KMS-11 (cell line): ENCODE measurements around the gene NUTM2F.
"Not testable (repeated sequence)": the region's sequence is repeated elsewhere in the genome, so short reads cannot be mapped to it uniquely, and the experiment has no call there.

Source experiments
- H2AFZ ChIP-seq: fragments of 200-600 bp; sonication (generic); 2 replicates; pipeline ENCODE4 v1.6.1; 2016; ENCODE audit warnings: antibody characterized with exemption, mixed run types, low read depth
- H3K27ac ChIP-seq: fragments of 200-600 bp; sonication (generic); 2 replicates; pipeline ENCODE4 v1.6.1; 2016; ENCODE audit warnings: mild to moderate bottlenecking, mixed run types
- H3K27me3 ChIP-seq: fragments of 200-600 bp; sonication (generic); 2 replicates; pipeline ENCODE4 v1.6.1; 2017; ENCODE audit warnings: mild to moderate bottlenecking, low read depth, mixed run types, moderate library complexity; ENCODE audit not compliant: insufficient read depth
- H3K36me3 ChIP-seq: fragments of 200-600 bp; sonication (generic); 2 replicates; pipeline ENCODE4 v1.6.1; 2017; ENCODE audit warnings: mild to moderate bottlenecking, mixed run types; ENCODE audit not compliant: insufficient read depth
- H3K4me1 ChIP-seq: fragments of 200-600 bp; sonication (generic); 2 replicates; pipeline ENCODE4 v1.6.1; 2016; ENCODE audit warnings: mild to moderate bottlenecking, low read depth, mixed run types; ENCODE audit not compliant: poor library complexity, severe bottlenecking
- H3K4me2 ChIP-seq: fragments of 200-600 bp; sonication (generic); 2 replicates; pipeline ENCODE4 v1.7.0; 2016; ENCODE audit warnings: mild to moderate bottlenecking, mixed run types
- H3K4me3 ChIP-seq: fragments of 200-600 bp; sonication (generic); IDR thresholded peaks from 2 replicates; pipeline ENCODE4 v1.6.1; 2017; ENCODE audit warnings: low read depth, low read length, mixed read lengths; ENCODE audit not compliant: insufficient read depth
- H3K79me2 ChIP-seq: fragments of 200-600 bp; sonication (generic); 2 replicates; pipeline ENCODE4 v1.6.1; 2016; ENCODE audit warnings: low read depth, mixed run types; ENCODE audit not compliant: insufficient read depth
- H3K9ac ChIP-seq: fragments of 200-600 bp; sonication (generic); 2 replicates; pipeline ENCODE4 v1.6.1; 2016; ENCODE audit warnings: mild to moderate bottlenecking, mixed run types
- H4K20me1 ChIP-seq: fragments of 200-600 bp; sonication (generic); 2 replicates; pipeline ENCODE4 v1.6.1; 2016; ENCODE audit warnings: mild to moderate bottlenecking, mixed run types; ENCODE audit not compliant: insufficient read depth

Gene NUTM2F

GRCh38 chr9:94347451-94347850 is 19.0 kb upstream of the NUTM2F start:
- not testable (repeated sequence) for H3K9ac ChIP-seq, H3K79me2 ChIP-seq, H3K4me3 ChIP-seq, H3K27ac ChIP-seq, H3K4me2 ChIP-seq, H4K20me1 ChIP-seq, H3K4me1 ChIP-seq, H3K36me3 ChIP-seq, H3K27me3 ChIP-seq, H2AFZ ChIP-seq

DNA sequence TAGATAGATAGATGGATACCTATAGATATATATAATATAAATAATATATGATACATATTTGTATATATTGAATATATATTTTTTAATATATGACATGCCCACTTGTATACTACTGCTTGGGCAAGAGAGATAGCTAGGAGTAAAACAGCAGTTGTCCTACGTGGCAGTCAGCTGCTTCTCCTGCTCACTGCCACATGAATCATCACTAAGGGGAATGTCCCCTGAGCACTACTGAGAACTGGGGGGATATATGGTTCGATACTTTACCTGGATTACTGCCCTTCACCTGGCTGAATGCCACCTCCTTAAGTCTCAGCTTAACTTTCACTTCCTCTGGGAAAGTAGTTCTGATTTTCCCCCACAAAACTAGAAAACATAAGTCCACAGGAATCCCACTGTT is 13.3 kb upstream of the NUTM2F start:
- not testable (repeated sequence) for H3K36me3 ChIP-seq, H3K27ac ChIP-seq, H3K4me3 ChIP-seq, H4K20me1 ChIP-seq, H3K27me3 ChIP-seq, H2AFZ ChIP-seq, H3K4me1 ChIP-seq, H3K79me2 ChIP-seq, H3K9ac ChIP-seq, H3K4me2 ChIP-seq

- H4K20me1 ChIP-seq, H3K4me1 ChIP-seq: not testable (repeated sequence)
Measured at GRCh38 chr9:94340750-94341149, 12.3 kb upstream of the NUTM2F start.

GRCh38 chr9:94339657-94340056 is 11.2 kb upstream of the NUTM2F start:
- H3K4me2 ChIP-seq, H2AFZ ChIP-seq, H3K9ac ChIP-seq, H3K4me3 ChIP-seq, H3K36me3 ChIP-seq, H4K20me1 ChIP-seq, H3K27ac ChIP-seq, H3K27me3 ChIP-seq, H3K79me2 ChIP-seq, H3K4me1 ChIP-seq: not testable (repeated sequence)

More at GRCh38 chr9:94340750-94341149, 12.3 kb upstream of the NUTM2F start:
- not testable (repeated sequence) for H3K79me2 ChIP-seq, H3K36me3 ChIP-seq, H3K27ac ChIP-seq, H3K4me3 ChIP-seq, H3K27me3 ChIP-seq, H3K4me2 ChIP-seq, H2AFZ ChIP-seq, H3K9ac ChIP-seq

- H3K27ac ChIP-seq, H3K27me3 ChIP-seq, H3K36me3 ChIP-seq, H3K79me2 ChIP-seq, H3K4me1 ChIP-seq, H4K20me1 ChIP-seq, H3K9ac ChIP-seq, H2AFZ ChIP-seq, H3K4me3 ChIP-seq, H3K4me2 ChIP-seq: not testable (repeated sequence)
Measured at GRCh38 chr9:94338723-94339122, 10.3 kb upstream of the NUTM2F start.

GRCh38 chr9:94336445-94336844 is 8.0 kb upstream of the NUTM2F start:
- not testable (repeated sequence) for H2AFZ ChIP-seq, H3K4me3 ChIP-seq, H3K4me1 ChIP-seq, H3K79me2 ChIP-seq, H4K20me1 ChIP-seq, H3K36me3 ChIP-seq, H3K9ac ChIP-seq, H3K4me2 ChIP-seq, H3K27ac ChIP-seq, H3K27me3 ChIP-seq

DNA sequence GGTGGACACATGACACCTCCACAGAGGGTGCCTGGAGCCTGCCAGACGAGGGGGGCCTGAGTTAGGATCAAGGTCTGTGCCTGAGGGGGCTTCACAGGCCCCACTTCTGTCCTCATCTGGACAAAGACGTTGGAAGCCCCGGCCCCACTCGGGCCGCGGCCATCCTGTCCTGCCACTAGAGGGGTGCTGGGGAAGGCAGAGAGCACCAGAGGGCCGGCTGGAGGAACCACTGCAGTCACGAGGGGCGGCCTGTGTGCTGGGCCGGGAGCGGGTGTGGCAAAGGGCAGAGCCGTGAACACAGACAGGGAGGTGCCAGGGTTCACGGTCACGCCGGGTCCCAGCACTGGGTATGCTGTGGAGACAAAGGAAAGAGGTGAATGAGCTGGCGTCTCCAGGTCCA is 2.9 kb downstream of the NUTM2F start:
- not testable (repeated sequence) for H3K36me3 ChIP-seq, H3K27ac ChIP-seq, H3K27me3 ChIP-seq, H3K4me2 ChIP-seq, H3K4me3 ChIP-seq, H3K9ac ChIP-seq, H3K4me1 ChIP-seq, H4K20me1 ChIP-seq, H2AFZ ChIP-seq, H3K79me2 ChIP-seq

- H3K79me2 ChIP-seq, H3K27me3 ChIP-seq, H3K9ac ChIP-seq: not testable (repeated sequence)
Measured at GRCh38 chr9:94323153-94323798, 5.2 kb downstream of the NUTM2F start.

GRCh38 chr9:94322342-94322940 is 6.0 kb downstream of the NUTM2F start:
- H3K4me3 ChIP-seq, H2AFZ ChIP-seq, H3K9ac ChIP-seq, H3K36me3 ChIP-seq, H3K27ac ChIP-seq, H4K20me1 ChIP-seq, H3K4me2 ChIP-seq, H3K79me2 ChIP-seq, H3K27me3 ChIP-seq, H3K4me1 ChIP-seq: not testable (repeated sequence)

More at GRCh38 chr9:94323153-94323798, 5.2 kb downstream of the NUTM2F start:
- not testable (repeated sequence) for H3K4me3 ChIP-seq, H3K4me2 ChIP-seq, H2AFZ ChIP-seq, H3K27ac ChIP-seq, H3K36me3 ChIP-seq, H4K20me1 ChIP-seq, H3K4me1 ChIP-seq

DNA sequence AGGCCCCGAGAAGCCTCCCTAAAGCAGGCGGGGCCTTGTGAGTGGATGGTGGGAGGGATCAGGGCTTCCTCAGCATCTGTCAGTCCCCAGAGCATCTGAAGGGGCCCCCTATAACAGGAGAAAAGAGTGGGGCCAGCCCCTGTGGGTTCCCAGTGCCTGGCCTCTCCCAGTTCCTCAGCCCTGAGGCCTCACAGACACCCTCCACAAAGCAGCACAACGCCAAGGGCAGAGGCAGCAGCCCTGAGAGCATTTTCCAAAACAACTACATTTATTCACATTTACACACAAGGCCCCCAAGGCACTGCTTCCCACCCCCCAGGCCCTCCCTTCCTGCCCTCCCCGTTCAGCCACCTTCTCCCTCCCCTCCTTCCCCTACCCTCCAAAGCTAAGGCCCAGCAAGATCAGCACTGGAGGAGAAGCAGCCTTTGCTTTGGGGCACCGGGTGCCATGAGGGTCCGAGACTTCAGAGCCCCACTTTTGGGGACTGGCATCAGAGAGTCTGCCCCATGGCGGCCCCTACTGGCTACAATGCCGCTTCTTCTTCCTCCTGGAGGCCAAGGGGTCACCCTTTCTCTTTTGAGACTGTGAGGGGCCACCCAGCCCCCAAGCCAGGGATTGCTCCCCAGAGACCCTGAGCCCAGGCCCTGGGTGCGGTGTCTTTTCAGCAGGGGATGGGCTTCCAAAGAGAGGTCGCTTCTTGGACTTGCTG is 10.3 kb downstream of the NUTM2F start:
- not testable (repeated sequence) for H2AFZ ChIP-seq, H3K9ac ChIP-seq, H3K4me3 ChIP-seq, H3K27me3 ChIP-seq, H3K27ac ChIP-seq, H3K79me2 ChIP-seq, H3K36me3 ChIP-seq, H3K4me2 ChIP-seq, H4K20me1 ChIP-seq, H3K4me1 ChIP-seq
